Neural cell (in vitro differentiated cells): ENCODE measurements around the gene GINS3. TPM values are rescaled to one million over a fixed set of nuclear protein-coding genes. Genes with fewer than 3 reads are reported as not detected.

Experiments
- H2AFZ ChIP-seq: fragments of 200-600, 300-800 bp; sonication (generic), shearing (Covaris generic); 2 replicates; pipeline ENCODE4 v1.6.0; 2014; ENCODE audit warnings: low read depth, mild to moderate bottlenecking, antibody characterized with exemption, low read length, moderate library complexity
- H3F3A ChIP-seq: fragments of 200-600 bp; shearing (Covaris generic); 2 replicates; pipeline ENCODE4 v1.6.1; 2016; ENCODE audit warnings: mild to moderate bottlenecking, moderate library complexity, mixed read lengths, antibody characterized with exemption, low read length; ENCODE audit not compliant: insufficient read depth, poor library complexity, severe bottlenecking
- H3K27ac ChIP-seq: fragments of 200-600, 300-800 bp; sonication (generic), shearing (Covaris generic); 2 replicates; pipeline ENCODE4 v1.5.1; 2014; ENCODE audit warnings: mild to moderate bottlenecking, low read length, moderate library complexity
- H3K27me3 ChIP-seq: fragments of 300-800, 200-600 bp; sonication (generic), shearing (Covaris generic); 2 replicates; pipeline ENCODE4 v1.6.0; 2014; ENCODE audit warnings: mild to moderate bottlenecking, low read depth, low read length, moderate library complexity; ENCODE audit not compliant: insufficient read depth
- H3K36me3 ChIP-seq: fragments of 300-800, 200-600 bp; sonication (generic), shearing (Covaris generic); 2 replicates; pipeline ENCODE4 v1.5.1; 2014; ENCODE audit warnings: mild to moderate bottlenecking, antibody characterized with exemption, low read length, moderate library complexity; ENCODE audit not compliant: insufficient read depth
- H3K4me2 ChIP-seq: fragments of 300-800, 200-600 bp; sonication (generic), shearing (Covaris generic); 2 replicates; pipeline ENCODE4 v1.6.0; 2014; ENCODE audit warnings: mild to moderate bottlenecking, low read length
- H3K4me3 ChIP-seq: fragments of 300-800, 200-600 bp; sonication (generic), shearing (Covaris generic); 2 replicates; pipeline ENCODE4 v1.5.1; 2014; ENCODE audit warnings: mild to moderate bottlenecking, low read length, moderate library complexity
- H3K79me2 ChIP-seq: fragments of 200-600 bp; shearing (Covaris generic); replicated peaks from 2 replicates; pipeline ENCODE4 v1.6.0; 2014; ENCODE audit warnings: mild to moderate bottlenecking, low read length, moderate library complexity; ENCODE audit not compliant: insufficient read depth
- H3K9ac ChIP-seq: fragments of 300-800, 200-600 bp; sonication (generic), shearing (Covaris generic); 2 replicates; pipeline ENCODE4 v1.6.1; 2016; ENCODE audit warnings: mild to moderate bottlenecking, low read length, mixed read lengths
- H3K9me2 ChIP-seq: fragments of 200-600 bp; shearing (Covaris generic); 2 replicates; pipeline ENCODE4 v1.6.1; 2016; ENCODE audit warnings: mild to moderate bottlenecking, low read length, mixed read lengths; ENCODE audit not compliant: insufficient read depth
- H3K9me3 ChIP-seq: fragments of 200-600, 300-800 bp; sonication (generic), shearing (Covaris generic); 2 replicates; pipeline ENCODE4 v1.6.1; 2016; ENCODE audit warnings: mild to moderate bottlenecking, mixed run types, low read length, moderate library complexity, mixed read lengths
- H4K20me1 ChIP-seq: fragments of 200-600 bp; shearing (Covaris generic); 2 replicates; pipeline ENCODE4 v1.6.1; 2016; ENCODE audit warnings: mild to moderate bottlenecking, mixed run types; ENCODE audit not compliant: insufficient read depth
- CTCF ChIP-seq: fragments of 450-650 bp; IDR thresholded peaks from 2 replicates; pipeline ENCODE4 v1.5.1; 2014; ENCODE audit warnings: antibody characterized with exemption, mild to moderate bottlenecking, moderate library complexity; ENCODE audit not compliant: poor library complexity, severe bottlenecking
- EP300 ChIP-seq: fragments of 450-650 bp; conservative IDR thresholded peaks from 2 replicates; pipeline ENCODE4 v1.6.1; 2014; ENCODE audit warnings: antibody characterized with exemption, mild to moderate bottlenecking, moderate library complexity; ENCODE audit not compliant: poor library complexity, severe bottlenecking
- EZH2 ChIP-seq: fragments of 200-600, 300-800 bp; shearing (Covaris generic), sonication (generic); IDR thresholded peaks from 2 replicates; pipeline ENCODE4 v1.6.1; 2014; ENCODE audit warnings: antibody characterized with exemption, low read length, borderline replicate concordance, mild to moderate bottlenecking; ENCODE audit not compliant: insufficient read depth, poor library complexity, severe bottlenecking
- MXI1 ChIP-seq: fragments of 450-650 bp; conservative IDR thresholded peaks from 2 replicates; pipeline ENCODE4 v1.6.1; 2014; ENCODE audit warnings: antibody characterized with exemption, mild to moderate bottlenecking; ENCODE audit not compliant: poor library complexity, severe bottlenecking
- POLR2AphosphoS5 ChIP-seq: IDR thresholded peaks from 2 replicates; pipeline ENCODE4 v1.6.1; 2012
- RAD21 ChIP-seq: fragments of 450-650 bp; conservative IDR thresholded peaks from 2 replicates; pipeline ENCODE4 v1.6.1; 2014; ENCODE audit warnings: antibody characterized with exemption, mild to moderate bottlenecking, moderate library complexity
- SMC3 ChIP-seq: fragments of 450-650 bp; conservative IDR thresholded peaks from 2 replicates; pipeline ENCODE4 v1.6.1; 2014; ENCODE audit warnings: antibody characterized with exemption, mild to moderate bottlenecking, moderate library complexity; ENCODE audit not compliant: poor library complexity
- TAF1 ChIP-seq: IDR thresholded peaks from 2 replicates; pipeline ENCODE4 v1.6.1; 2012; ENCODE audit warnings: low read depth
- polyA plus RNA-seq: library from polyadenylated mRNA; depleted of rRNA; stranded (reverse); fragments of >200 nt; gene quantifications from 2 replicates; pipeline ENCODE4 v1.2.3, GENCODE V29; 2014
- TF ChIP-seq, protein P1 (sequence below): IDR thresholded peaks from 2 replicates; pipeline ENCODE4 v1.6.1; 2012; ENCODE audit warnings: borderline replicate concordance

The GINS3 gene
- polyA plus RNA-seq, 1 donor from 2014 or later: 4.3 TPM

DNA sequence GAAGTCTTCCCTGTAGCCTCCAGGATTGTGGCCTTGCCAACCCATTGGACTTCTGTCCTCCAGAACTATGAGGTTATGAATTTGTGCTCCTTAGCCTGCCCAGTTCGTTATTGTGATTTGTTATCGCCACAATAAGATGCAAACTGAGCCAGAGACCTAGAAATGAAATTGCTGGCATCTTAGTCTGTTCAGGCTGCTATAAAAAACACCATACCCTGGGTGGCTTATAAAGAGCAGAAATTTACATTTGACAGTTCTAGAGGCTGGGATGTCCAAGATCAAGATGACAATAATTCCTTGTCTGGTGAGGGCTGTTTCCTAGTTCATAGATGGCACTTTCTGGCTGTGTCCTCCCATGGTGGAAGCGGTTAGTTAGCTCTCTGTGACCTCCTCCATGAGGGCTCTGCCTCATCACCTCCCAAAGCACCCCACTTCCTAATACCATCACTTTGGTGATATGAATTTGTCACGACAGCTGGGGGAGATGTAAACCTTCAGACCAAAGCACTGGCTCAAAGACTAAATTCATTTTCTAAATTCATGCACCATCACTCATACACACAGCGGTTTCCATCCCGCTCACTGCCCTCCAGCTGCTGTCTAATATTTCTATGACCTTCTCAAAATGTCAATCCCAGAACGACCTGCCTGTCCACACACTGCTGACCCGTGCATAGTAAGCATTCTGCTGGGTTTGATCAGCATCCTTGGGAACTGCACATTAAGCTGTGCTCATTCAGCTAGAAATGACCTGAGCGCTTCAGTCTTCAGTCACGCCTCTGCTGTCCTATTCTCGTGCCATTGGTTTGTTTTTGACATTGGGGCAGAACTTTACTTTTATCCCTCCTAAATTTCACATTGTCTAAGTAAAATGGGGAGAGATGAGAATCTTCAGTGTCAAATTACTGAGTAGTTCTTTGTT, 36.6 kb downstream of the GINS3 start:
- H3K79me2 ChIP-seq: no peaks in the 10 kb centered on the region
- no peaks in the 10 kb centered on the region for H3K36me3 ChIP-seq
- no peaks in the 10 kb centered on the region for H3F3A ChIP-seq
- H3K27me3 ChIP-seq: no peaks in the 10 kb centered on the region
- H3K9me2 ChIP-seq: no peaks in the 10 kb centered on the region
- no peak overlapping the region for H2AFZ ChIP-seq
- TF ChIP-seq CTCF (no peak), TAF1 (no peak), EZH2 (no peak)
- H4K20me1 ChIP-seq: no peaks in the 10 kb centered on the region
- H3K9ac ChIP-seq: no peak overlapping the region
- no peak overlapping the region for H3K4me2 ChIP-seq
- H3K27ac ChIP-seq: no peak overlapping the region
- no peaks in the 10 kb centered on the region for H3K9me3 ChIP-seq
- H3K4me3 ChIP-seq: no peak overlapping the region

DNA sequence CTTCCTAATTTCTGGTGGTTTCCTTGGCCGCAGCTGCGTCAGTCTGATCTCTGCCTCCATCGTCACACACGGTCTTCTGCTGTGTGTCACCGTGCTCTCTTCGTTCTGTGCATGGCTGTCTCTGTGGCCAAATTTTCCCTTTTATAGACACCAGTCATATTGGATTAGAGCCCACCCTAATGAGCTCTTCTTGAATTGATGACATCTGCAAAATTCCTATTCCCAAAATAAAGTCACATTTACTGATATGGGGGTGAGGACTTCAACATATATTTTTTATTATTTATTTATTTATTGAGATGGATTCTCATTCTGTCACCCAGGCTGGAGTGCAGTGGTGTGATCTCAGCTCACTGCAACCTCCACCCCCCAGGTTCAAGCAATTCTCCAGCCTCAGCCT, 38.4 kb downstream of the GINS3 start:
- Histone ChIP-seq H3K79me2 (no peaks in the 10 kb centered on the region), H3K36me3 (no peaks in the 10 kb centered on the region), H3K27me3 (no peaks in the 10 kb centered on the region), H3K4me2 (no peak overlapping the region), H3K9me2 (no peaks in the 10 kb centered on the region), H3K27ac (no peak overlapping the region), H3K4me3 (no peak overlapping the region), H3K9ac (no peak overlapping the region), H3K9me3 (no peaks in the 10 kb centered on the region), H4K20me1 (no peaks in the 10 kb centered on the region), H3F3A (no peaks in the 10 kb centered on the region), H2AFZ (no peak overlapping the region)
- TF ChIP-seq EZH2: no peak
- no peak for TF ChIP-seq SMC3
- TF ChIP-seq MXI1: no peak
- no peak for TF ChIP-seq POLR2AphosphoS5
- TF ChIP-seq EP300: no peak
- TF ChIP-seq RAD21: no peak
- TF ChIP-seq TAF1: no peak
- TF ChIP-seq, protein P1, sequence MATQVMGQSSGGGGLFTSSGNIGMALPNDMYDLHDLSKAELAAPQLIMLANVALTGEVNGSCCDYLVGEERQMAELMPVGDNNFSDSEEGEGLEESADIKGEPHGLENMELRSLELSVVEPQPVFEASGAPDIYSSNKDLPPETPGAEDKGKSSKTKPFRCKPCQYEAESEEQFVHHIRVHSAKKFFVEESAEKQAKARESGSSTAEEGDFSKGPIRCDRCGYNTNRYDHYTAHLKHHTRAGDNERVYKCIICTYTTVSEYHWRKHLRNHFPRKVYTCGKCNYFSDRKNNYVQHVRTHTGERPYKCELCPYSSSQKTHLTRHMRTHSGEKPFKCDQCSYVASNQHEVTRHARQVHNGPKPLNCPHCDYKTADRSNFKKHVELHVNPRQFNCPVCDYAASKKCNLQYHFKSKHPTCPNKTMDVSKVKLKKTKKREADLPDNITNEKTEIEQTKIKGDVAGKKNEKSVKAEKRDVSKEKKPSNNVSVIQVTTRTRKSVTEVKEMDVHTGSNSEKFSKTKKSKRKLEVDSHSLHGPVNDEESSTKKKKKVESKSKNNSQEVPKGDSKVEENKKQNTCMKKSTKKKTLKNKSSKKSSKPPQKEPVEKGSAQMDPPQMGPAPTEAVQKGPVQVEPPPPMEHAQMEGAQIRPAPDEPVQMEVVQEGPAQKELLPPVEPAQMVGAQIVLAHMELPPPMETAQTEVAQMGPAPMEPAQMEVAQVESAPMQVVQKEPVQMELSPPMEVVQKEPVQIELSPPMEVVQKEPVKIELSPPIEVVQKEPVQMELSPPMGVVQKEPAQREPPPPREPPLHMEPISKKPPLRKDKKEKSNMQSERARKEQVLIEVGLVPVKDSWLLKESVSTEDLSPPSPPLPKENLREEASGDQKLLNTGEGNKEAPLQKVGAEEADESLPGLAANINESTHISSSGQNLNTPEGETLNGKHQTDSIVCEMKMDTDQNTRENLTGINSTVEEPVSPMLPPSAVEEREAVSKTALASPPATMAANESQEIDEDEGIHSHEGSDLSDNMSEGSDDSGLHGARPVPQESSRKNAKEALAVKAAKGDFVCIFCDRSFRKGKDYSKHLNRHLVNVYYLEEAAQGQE: no peak
- TF ChIP-seq CTCF: no peak
